Natural killer cell treated with Interleukin-12 subunit alpha and Interleukin-12 subunit beta and Interleukin-15 and Interleukin-18, amount 100 ng/mL, for 72 hours (primary cell): ENCODE data around the gene PCDH15. TPM values are rescaled to one million over a fixed set of nuclear protein-coding genes. Genes with fewer than 3 reads are reported as not detected.

Experiments
- ATAC-seq, 2 donors: fragments of 150-1000 bp; cut with Tn5 transposase in 1 of 2; sonication (Bioruptor Pico), chemical (Tn5 transposase) in 1 of 2; 2 replicates each; pipeline ENCODE4 v1.10.0; 2021
- DNase-seq: peaks from one replicate; pipeline ENCODE4 v3.0.0; 2022; ENCODE audit warnings: low spot score
- H3K27ac Mint-ChIP-seq, 2 donors: 1 replicate in 1 of 2; 2 replicates in 1 of 2; pipeline ENCODE4 v1.8.0; 2022; ENCODE audit warnings: mixed read lengths in 2 of 2, mild to moderate bottlenecking in 1 of 2, moderate library complexity in 1 of 2
- H3K27me3 Mint-ChIP-seq, 2 donors: 1 replicate in 1 of 2; 2 replicates in 1 of 2; pipeline ENCODE4 v1.8.0; 2022; ENCODE audit warnings: mixed read lengths in 2 of 2
- H3K36me3 Mint-ChIP-seq: one replicate; pipeline ENCODE4 v1.8.0; 2022; ENCODE audit warnings: mixed read lengths
- H3K4me1 Mint-ChIP-seq, 2 donors: 1 replicate in 1 of 2; 2 replicates in 1 of 2; pipeline ENCODE4 v1.8.0; 2022; ENCODE audit warnings: low read depth in 2 of 2, mixed read lengths in 2 of 2, mild to moderate bottlenecking in 1 of 2
- H3K4me3 Mint-ChIP-seq: one replicate; pipeline ENCODE4 v1.8.0; 2022; ENCODE audit warnings: mixed read lengths
- H3K9me3 Mint-ChIP-seq: 2 replicates; pipeline ENCODE4 v1.8.0; 2022; ENCODE audit warnings: mixed read lengths
- total RNA-seq, 2 donors: library from RNA; stranded (reverse); gene quantifications; one replicate each; pipeline ENCODE4 v1.2.3, GENCODE V29; 2022

Gene PCDH15
- total RNA-seq, 2 donors from 2014 or later = not detected

GRCh38 chr10:54769051-54769450, 32.0 kb downstream of the PCDH15 start:
- Mint-ChIP-seq H3K27me3 (no peaks in the 10 kb centered on the region), H3K36me3 (no peaks in the 10 kb centered on the region), H3K27ac (no peak overlapping the region), H3K9me3 (peaks cover 17% of the 10 kb centered on the region), H3K4me3 (no peak overlapping the region), H3K4me1 (no peaks in the 10 kb centered on the region)
- ATAC-seq = no peak
- no peak for DNase-seq

GRCh38 chr10:54758791-54759190, 42.2 kb downstream of the PCDH15 start:
- H3K4me3 Mint-ChIP-seq = no peak overlapping the region
- H3K36me3 Mint-ChIP-seq = no peaks in the 10 kb centered on the region
- DNase-seq (no peak), ATAC-seq (no peak)
- peaks cover 3% of the 10 kb centered on the region for H3K9me3 Mint-ChIP-seq
- no peaks in the 10 kb centered on the region for H3K4me1 Mint-ChIP-seq
- H3K27me3 Mint-ChIP-seq = no peaks in the 10 kb centered on the region
- no peak overlapping the region for H3K27ac Mint-ChIP-seq

- no peak overlapping the region for H3K4me3 Mint-ChIP-seq
- DNase-seq = no peak
Observed at GRCh38 chr10:54749623-54750022, 51.4 kb downstream of the PCDH15 start.

GRCh38 chr10:54745436-54745835, 55.6 kb downstream of the PCDH15 start:
- H3K4me1 Mint-ChIP-seq = no peaks in the 10 kb centered on the region
- no peaks in the 10 kb centered on the region for H3K36me3 Mint-ChIP-seq
- H3K4me3 Mint-ChIP-seq = no peak overlapping the region
- DNase-seq = no peak
- no peak overlapping the region for H3K27ac Mint-ChIP-seq
- H3K9me3 Mint-ChIP-seq = peaks cover 13% of the 10 kb centered on the region
- H3K27me3 Mint-ChIP-seq = no peaks in the 10 kb centered on the region
- ATAC-seq = no peak

More at GRCh38 chr10:54749623-54750022, 51.4 kb downstream of the PCDH15 start:
- peaks cover 8% of the 10 kb centered on the region for H3K9me3 Mint-ChIP-seq
- no peak overlapping the region for H3K27ac Mint-ChIP-seq
- H3K27me3 Mint-ChIP-seq = no peaks in the 10 kb centered on the region
- H3K36me3 Mint-ChIP-seq = no peaks in the 10 kb centered on the region
- ATAC-seq = no peak
- H3K4me1 Mint-ChIP-seq = no peaks in the 10 kb centered on the region

- H3K4me3 Mint-ChIP-seq = no peak overlapping the region
- no peaks in the 10 kb centered on the region for H3K27me3 Mint-ChIP-seq
- peaks cover 30% of the 10 kb centered on the region for H3K9me3 Mint-ChIP-seq
- no peaks in the 10 kb centered on the region for H3K4me1 Mint-ChIP-seq
- no peak overlapping the region for H3K27ac Mint-ChIP-seq
- ATAC-seq (no peak), DNase-seq (no peak)
- H3K36me3 Mint-ChIP-seq = no peaks in the 10 kb centered on the region
Observed at GRCh38 chr10:54742416-54742815, 58.6 kb downstream of the PCDH15 start.

GRCh38 chr10:54728511-54728910, 72.5 kb downstream of the PCDH15 start:
- Mint-ChIP-seq H3K27ac (no peak overlapping the region), H3K9me3 (peaks cover 23% of the 10 kb centered on the region), H3K27me3 (no peaks in the 10 kb centered on the region), H3K36me3 (peaks cover 9% of the 10 kb centered on the region), H3K4me3 (no peak overlapping the region), H3K4me1 (no peaks in the 10 kb centered on the region)
- DNase-seq (no peak), ATAC-seq (no peak)

- Mint-ChIP-seq H3K36me3 (peaks cover under 1% of the 10 kb centered on the region), H3K4me3 (no peak overlapping the region), H3K9me3 (peaks cover 19% of the 10 kb centered on the region), H3K4me1 (no peaks in the 10 kb centered on the region), H3K27ac (no peak overlapping the region), H3K27me3 (no peaks in the 10 kb centered on the region)
- DNase-seq (no peak), ATAC-seq (no peak)
Observed at GRCh38 chr10:54722075-54722474, 79.0 kb downstream of the PCDH15 start.

GRCh38 chr10:54710918-54711317, 90.1 kb downstream of the PCDH15 start:
- no peaks in the 10 kb centered on the region for H3K27me3 Mint-ChIP-seq

GRCh38 chr10:54708591-54708990, 92.4 kb downstream of the PCDH15 start:
- ATAC-seq = no peak
- H3K9me3 Mint-ChIP-seq = peaks cover 3% of the 10 kb centered on the region
- no peaks in the 10 kb centered on the region for H3K4me1 Mint-ChIP-seq
- H3K27me3 Mint-ChIP-seq = no peaks in the 10 kb centered on the region
- no peak overlapping the region for H3K27ac Mint-ChIP-seq
- H3K36me3 Mint-ChIP-seq = no peaks in the 10 kb centered on the region
- no peak for DNase-seq
- no peak overlapping the region for H3K4me3 Mint-ChIP-seq

More at GRCh38 chr10:54710918-54711317, 90.1 kb downstream of the PCDH15 start:
- no peak overlapping the region for H3K27ac Mint-ChIP-seq
- peaks cover 7% of the 10 kb centered on the region for H3K9me3 Mint-ChIP-seq
- H3K4me1 Mint-ChIP-seq = no peaks in the 10 kb centered on the region
- no peak overlapping the region for H3K4me3 Mint-ChIP-seq
- DNase-seq (no peak), ATAC-seq (no peak)
- H3K36me3 Mint-ChIP-seq = no peaks in the 10 kb centered on the region

- no peak overlapping the region for H3K27ac Mint-ChIP-seq
- no peak overlapping the region for H3K4me3 Mint-ChIP-seq
- ATAC-seq (no peak), DNase-seq (no peak)
- H3K27me3 Mint-ChIP-seq = no peaks in the 10 kb centered on the region
- H3K9me3 Mint-ChIP-seq = peaks cover 4% of the 10 kb centered on the region
- H3K36me3 Mint-ChIP-seq = peaks cover under 1% of the 10 kb centered on the region
- no peaks in the 10 kb centered on the region for H3K4me1 Mint-ChIP-seq
Observed at GRCh38 chr10:54708021-54708420, 93.0 kb downstream of the PCDH15 start.

GRCh38 chr10:54702583-54703485, 98.2 kb downstream of the PCDH15 start:
- no peak overlapping the region for H3K27ac Mint-ChIP-seq
- H3K36me3 Mint-ChIP-seq = peaks cover 10% of the 10 kb centered on the region
- H3K4me3 Mint-ChIP-seq = no peak overlapping the region
- H3K9me3 Mint-ChIP-seq = peaks cover 20% of the 10 kb centered on the region
- no peaks in the 10 kb centered on the region for H3K27me3 Mint-ChIP-seq
- no peak for ATAC-seq
- DNase-seq = no peak
- no peaks in the 10 kb centered on the region for H3K4me1 Mint-ChIP-seq

- no peak for DNase-seq
- ATAC-seq = no peak
- H3K4me3 Mint-ChIP-seq = no peak overlapping the region
Observed at GRCh38 chr10:54691331-54691730, 109.7 kb downstream of the PCDH15 start.

GRCh38 chr10:54682554-54682953, 118.5 kb downstream of the PCDH15 start:
- no peak for DNase-seq
- no peak overlapping the region for H3K4me3 Mint-ChIP-seq
- H3K4me1 Mint-ChIP-seq = no peaks in the 10 kb centered on the region
- H3K9me3 Mint-ChIP-seq = peaks cover 18% of the 10 kb centered on the region
- ATAC-seq = no peak
- no peaks in the 10 kb centered on the region for H3K27me3 Mint-ChIP-seq
- no peaks in the 10 kb centered on the region for H3K36me3 Mint-ChIP-seq
- no peak overlapping the region for H3K27ac Mint-ChIP-seq

More at GRCh38 chr10:54691331-54691730, 109.7 kb downstream of the PCDH15 start:
- no peaks in the 10 kb centered on the region for H3K27me3 Mint-ChIP-seq
- peaks cover 7% of the 10 kb centered on the region for H3K9me3 Mint-ChIP-seq
- H3K4me1 Mint-ChIP-seq = no peaks in the 10 kb centered on the region
- H3K36me3 Mint-ChIP-seq = no peaks in the 10 kb centered on the region
- H3K27ac Mint-ChIP-seq = no peak overlapping the region

GRCh38 chr10:54681136-54681535, 119.9 kb downstream of the PCDH15 start:
- no peaks in the 10 kb centered on the region for H3K36me3 Mint-ChIP-seq
- H3K4me3 Mint-ChIP-seq = no peak overlapping the region
- ATAC-seq (no peak), DNase-seq (no peak)
- H3K27ac Mint-ChIP-seq = no peak overlapping the region
- peaks cover 20% of the 10 kb centered on the region for H3K9me3 Mint-ChIP-seq
- H3K4me1 Mint-ChIP-seq = no peaks in the 10 kb centered on the region
- H3K27me3 Mint-ChIP-seq = no peaks in the 10 kb centered on the region
